HepG2 (cell line): ENCODE data around the gene MAPK14. TPM values are rescaled to one million over a fixed set of nuclear protein-coding genes. Genes with fewer than 3 reads are reported as not detected.

ENCODE experiments used
- BATF2 ChIP-seq: sonication (generic); formaldehyde crosslinking; IDR thresholded peaks from 2 replicates; pipeline ENCODE4 v1.8.0; 2022; ENCODE audit warnings: mild to moderate bottlenecking, missing genetic modification reagents, moderate library complexity
- BRD4 ChIP-seq: sonication (generic); formaldehyde crosslinking; IDR thresholded peaks from 2 replicates; pipeline ENCODE4 v1.4.0; 2020; ENCODE audit warnings: missing genetic modification reagents
- CERS6 ChIP-seq: sonication (generic); formaldehyde crosslinking; IDR thresholded peaks from 2 replicates; pipeline ENCODE4 v1.5.0; 2020; ENCODE audit warnings: missing genetic modification reagents
- FOXK2 ChIP-seq: fragments of 450-650 bp; IDR thresholded peaks from 2 replicates; pipeline ENCODE4 v1.6.1; 2016
- HNRNPH1 ChIP-seq: fragments of 200-400 bp; formaldehyde crosslinking; optimal IDR thresholded peaks from 2 replicates; pipeline ENCODE3; 2017; ENCODE audit warnings: mild to moderate bottlenecking, low read depth, low read length
- MAZ ChIP-seq, 2 experiments: sonication (generic) in 1 of 2; formaldehyde crosslinking in 1 of 2; IDR thresholded peaks; 2 replicates each; pipeline versions ENCODE4 v1.5.0 to v1.6.1; 2012 to 2020; ENCODE audit warnings: low read depth in 2 of 2, mild to moderate bottlenecking in 2 of 2, borderline replicate concordance in 1 of 2, improper control_type of control experiment in 1 of 2, low read length in 1 of 2, missing genetic modification reagents in 1 of 2, moderate library complexity in 1 of 2
- MYNN ChIP-seq: sonication (generic); formaldehyde crosslinking; IDR thresholded peaks from 2 replicates; pipeline ENCODE4 v1.4.0; 2020; ENCODE audit warnings: mild to moderate bottlenecking, low read depth, missing genetic modification reagents
- RBM22 ChIP-seq: fragments of 200-400 bp; formaldehyde crosslinking; optimal IDR thresholded peaks from 2 replicates; pipeline ENCODE3; 2017; ENCODE audit warnings: mild to moderate bottlenecking, low read length, moderate library complexity
- RERE ChIP-seq: IDR thresholded peaks from 2 replicates; pipeline ENCODE4 v1.6.1; 2016; ENCODE audit warnings: low read depth, missing genetic modification reagents, missing compliant biosample characterization
- SOX13 ChIP-seq, 3 experiments: fragments of 450-650 bp in 1 of 3; sonication (generic) in 1 of 3; formaldehyde crosslinking in 1 of 3; IDR thresholded peaks in 2 of 3; conservative IDR thresholded peaks in 1 of 3; 2 replicates each; pipeline versions ENCODE4 v1.5.0 to v1.6.1; 2016 to 2020; ENCODE audit warnings: antibody characterized with exemption in 1 of 3, mild to moderate bottlenecking in 1 of 3, missing compliant biosample characterization in 1 of 3, missing genetic modification reagents in 1 of 3, moderate library complexity in 1 of 3
- SYNCRIP ChIP-seq: fragments of 200-400 bp; formaldehyde crosslinking; IDR thresholded peaks from 2 replicates; pipeline ENCODE4 v1.6.1; 2018; ENCODE audit warnings: mild to moderate bottlenecking, low read depth, low read length; ENCODE audit not compliant: insufficient read depth
- TEAD2 ChIP-seq: sonication (generic); formaldehyde crosslinking; IDR thresholded peaks from 2 replicates; pipeline ENCODE4 v1.9.0; 2021; ENCODE audit warnings: missing genetic modification reagents
- TEF ChIP-seq: sonication (generic); formaldehyde crosslinking; IDR thresholded peaks from 2 replicates; pipeline ENCODE4 v1.5.0; 2020; ENCODE audit warnings: missing genetic modification reagents
- TIGD3 ChIP-seq: sonication (generic); formaldehyde crosslinking; IDR thresholded peaks from 2 replicates; pipeline ENCODE4 v1.5.1; 2020; ENCODE audit warnings: mild to moderate bottlenecking, missing genetic modification reagents, borderline replicate concordance
- ZNF275 ChIP-seq: sonication (generic); formaldehyde crosslinking; IDR thresholded peaks from 2 replicates; pipeline ENCODE4 v1.8.0; 2022; ENCODE audit warnings: missing genetic modification reagents, mild to moderate bottlenecking, inconsistent platforms, borderline replicate concordance
- ZSCAN31 ChIP-seq: sonication (generic); formaldehyde crosslinking; IDR thresholded peaks from 2 replicates; pipeline ENCODE4 v1.5.0; 2020; ENCODE audit warnings: low read depth, mild to moderate bottlenecking, missing genetic modification reagents
- polyA plus RNA-seq, 8 experiments: library from polyadenylated mRNA; depleted of rRNA in 3 of 8; stranded (reverse) in 7 of 8; unstranded in 1 of 8; fragments of >200 nt; fragmentation: Illumina TruSeq in 4 of 8; extraction: Trizol in 4 of 8; gene quantifications; 2 replicates each; pipeline versions ENCODE4 v1.2.1 to v1.2.3, GENCODE V29; 2011 to 2016; ENCODE audit warnings: low read depth in 4 of 8, missing spikeins in 1 of 8, mixed read lengths in 1 of 8; ENCODE audit not compliant: insufficient read depth in 1 of 8
- total RNA-seq, 5 experiments: library from RNA; depleted of rRNA; stranded (reverse); fragments of >200 nt; fragmentation: Illumina TruSeq; extraction: Trizol; gene quantifications; 2 replicates each; pipeline ENCODE4 v1.2.3, GENCODE V29; 2016; ENCODE audit warnings: low read depth in 1 of 5

MAPK14 gene
- total and polyA plus RNA-seq, 2 of the 13 experiments (the other 11 are each of a cell fraction or from before 2014, with no cell fraction given) = 66.3 to 67.3 TPM

GRCh38 chr6:36130667-36131510 is 103.3 kb downstream of the MAPK14 start (continued):
- TF ChIP-seq RERE (no peak; the same call in 1 of the 2 replicates), TEF (CRISPR knock-in tag) (no peak), TEAD2 (CRISPR knock-in tag) (no peak), SYNCRIP (no peak), MYNN (CRISPR knock-in tag) (no peak), CERS6 (CRISPR knock-in tag) (no peak), FOXK2 (no peak), SOX13 (IDR thresholded peaks at IDR 0.05) (no peak), SOX13 (CRISPR knock-in tag; conservative IDR thresholded peaks at IDR 0.05 in 1 of 2, IDR thresholded peaks at IDR 0.05 in 1 of 2) (peak in 1 of 2 experiments; percentile 42; a peak in 1 of 4 replicates), ZNF275 (CRISPR knock-in tag) (peak; percentile 51; the same call in 1 of the 2 replicates), TIGD3 (CRISPR knock-in tag) (peak; percentile 96), BRD4 (CRISPR knock-in tag) (peak; percentile 54), MAZ (IDR thresholded peaks at IDR 0.05; ENCODE audit: borderline replicate concordance, low read depth, low read length) (0 out of 2 replicates have a peak, but pooled peaks have one; percentile 23), MAZ (CRISPR knock-in tag; IDR thresholded peaks at IDR 0.05; ENCODE audit: low read depth) (peak; percentile 80), HNRNPH1 (peak; percentile 47), RBM22 (peak; percentile 93), ZSCAN31 (CRISPR knock-in tag) (peak; percentile 48; the same call in 1 of the 2 replicates), BATF2 (CRISPR knock-in tag) (no peak)
